CD14-positive monocyte (primary cell): ENCODE data around the gene RPTOR. TPM values are rescaled to one million over a fixed set of nuclear protein-coding genes. Genes with fewer than 3 reads are reported as not detected.

Experiments
- DNase-seq, 3 donors: peaks; one replicate each; pipeline ENCODE4 v3.0.0-alpha.2; 2011 to 2022
- H2AFZ ChIP-seq: 2 replicates; pipeline ENCODE4 v1.6.0; 2012; ENCODE audit warnings: mild to moderate bottlenecking, low read depth, low read length, inconsistent platforms; ENCODE audit not compliant: insufficient read depth, poor library complexity, severe bottlenecking
- H3K27ac ChIP-seq, 2 donors: 1 replicate in 1 of 2; 2 replicates in 1 of 2; pipeline ENCODE4 v1.5.1; 2012 to 2013; ENCODE audit warnings: low read length in 2 of 2, control low read depth in 1 of 2, inconsistent platforms in 1 of 2, low read depth in 1 of 2, mild to moderate bottlenecking in 1 of 2
- H3K27me3 ChIP-seq, 2 donors: one replicate each; pipeline versions ENCODE4 v1.6.0 to v1.6.1; 2011 to 2013; ENCODE audit warnings: low read length in 2 of 2; ENCODE audit not compliant: control insufficient read depth in 2 of 2, insufficient read depth in 2 of 2
- H3K36me3 ChIP-seq, 2 donors: replicated peaks in 1 of 2; 1 replicate in 1 of 2; 2 replicates in 1 of 2; pipeline versions ENCODE4 v1.5.1 to v1.6.1; 2012 to 2013; ENCODE audit warnings: low read length in 2 of 2, control low read depth in 1 of 2, inconsistent platforms in 1 of 2, mild to moderate bottlenecking in 1 of 2; ENCODE audit not compliant: insufficient read depth in 2 of 2, control insufficient read depth in 1 of 2
- H3K4me1 ChIP-seq, 2 donors: 1 replicate in 1 of 2; 2 replicates in 1 of 2; pipeline versions ENCODE4 v1.5.1 to v1.6.1; 2012 to 2013; ENCODE audit warnings: low read length in 2 of 2, control low read depth in 1 of 2, inconsistent platforms in 1 of 2, mild to moderate bottlenecking in 1 of 2, moderate library complexity in 1 of 2; ENCODE audit not compliant: insufficient read depth in 2 of 2, control insufficient read depth in 1 of 2
- H3K4me2 ChIP-seq: replicated peaks from 2 replicates; pipeline ENCODE3; 2012; ENCODE audit warnings: low read length, moderate library complexity, mild to moderate bottlenecking; ENCODE audit not compliant: poor library complexity, severe bottlenecking; ENCODE audit errors: extremely low read depth
- H3K4me3 ChIP-seq, 3 experiments: fragments of 200-600 bp in 1 of 3; sonication (generic) in 1 of 3; replicated peaks in 1 of 3; 1 replicate in 2 of 3; 2 replicates in 1 of 3; pipeline ENCODE4 v1.5.1; 2011 to 2013; ENCODE audit warnings: low read length in 3 of 3, mild to moderate bottlenecking in 3 of 3, control low read depth in 2 of 3, low read depth in 2 of 3, inconsistent platforms in 1 of 3, moderate library complexity in 1 of 3
- H3K79me2 ChIP-seq: 2 replicates; pipeline ENCODE4 v1.6.0; 2012; ENCODE audit warnings: mild to moderate bottlenecking, control low read depth, inconsistent platforms, low read length, moderate library complexity; ENCODE audit not compliant: insufficient read depth
- H3K9ac ChIP-seq: 2 replicates; pipeline ENCODE4 v1.6.0; 2017; ENCODE audit warnings: low read length, mild to moderate bottlenecking; ENCODE audit not compliant: insufficient read depth, poor library complexity, severe bottlenecking
- H3K9me3 ChIP-seq, 2 donors: replicated peaks in 1 of 2; 1 replicate in 1 of 2; 2 replicates in 1 of 2; pipeline versions ENCODE4 v1.5.1 to v1.6.1; 2012 to 2013; ENCODE audit warnings: low read length in 2 of 2, control low read depth in 1 of 2; ENCODE audit not compliant: control insufficient read depth in 1 of 2, insufficient read depth in 1 of 2
- H4K20me1 ChIP-seq: 2 replicates; pipeline ENCODE4 v1.6.0; 2012; ENCODE audit warnings: mild to moderate bottlenecking, low read length, control low read depth, moderate library complexity; ENCODE audit not compliant: insufficient read depth
- H3K27ac Mint-ChIP-seq, 7 donors: one replicate each; pipeline ENCODE4 v1.8.0; 2020; ENCODE audit warnings: mild to moderate bottlenecking in 7 of 7, mixed read lengths in 7 of 7, moderate library complexity in 6 of 7, inconsistent platforms in 2 of 7
- H3K27me3 Mint-ChIP-seq, 3 donors: one replicate each; pipeline ENCODE4 v1.8.0; 2021 to 2022; ENCODE audit warnings: low read depth in 3 of 3, mild to moderate bottlenecking in 3 of 3, mixed read lengths in 3 of 3, moderate library complexity in 3 of 3, inconsistent platforms in 1 of 3
- H3K36me3 Mint-ChIP-seq, 2 donors: one replicate each; pipeline ENCODE4 v1.8.0; 2020; ENCODE audit warnings: mixed read lengths in 2 of 2, inconsistent platforms in 1 of 2, mild to moderate bottlenecking in 1 of 2
- H3K4me1 Mint-ChIP-seq: one replicate; pipeline ENCODE4 v1.8.0; 2020; ENCODE audit warnings: mild to moderate bottlenecking, mixed read lengths
- H3K4me3 Mint-ChIP-seq, 2 donors: one replicate each; pipeline ENCODE4 v1.8.0; 2020; ENCODE audit warnings: mild to moderate bottlenecking in 2 of 2, mixed read lengths in 2 of 2, moderate library complexity in 1 of 2
- H3K9me3 Mint-ChIP-seq, 7 donors: one replicate each; pipeline ENCODE4 v1.8.0; 2020 to 2022; ENCODE audit warnings: mixed read lengths in 7 of 7, mild to moderate bottlenecking in 6 of 7, moderate library complexity in 6 of 7, inconsistent platforms in 2 of 7
- CTCF ChIP-seq: fragments of 200-600 bp; IDR thresholded peaks from one replicate; pipeline ENCODE4 v1.8.0; 2022; ENCODE audit warnings: antibody characterized with exemption, mild to moderate bottlenecking
- WGBS: methylation state at CpG from one replicate; pipeline ENCODE4 v1.1.5; 2013; ENCODE audit warnings: missing lambda C conversion rate; ENCODE audit not compliant: insufficient coverage; 5-methylcytosine and 5-hydroxymethylcytosine counted together
- intact Hi-C, 2 donors: fragments of 100-400 bp; cut with micrococcal nuclease; formaldehyde crosslinking; loops; one replicate each; pipeline versions ENCODE4 v1.15.0 to v1.15.1; 2023
- polyA plus RNA-seq, 3 donors: library from polyadenylated mRNA; depleted of rRNA in 1 of 3; unstranded in 2 of 3; stranded (reverse) in 1 of 3; fragments of 300-500 nt in 2 of 3; fragments of >200 nt in 1 of 3; fragmentation: Illumina TruSeq in 2 of 3; gene quantifications; 1 replicate in 2 of 3; 2 replicates in 1 of 3; pipeline ENCODE4 v1.2.3, GENCODE V29; 2012 to 2021

RPTOR gene
- polyA plus RNA-seq, 3 donors = 1.1 to 8.7 (median 2.6) TPM

- intact Hi-C loops = no loop called here
- no peak overlapping the region for H3K4me3 Mint-ChIP-seq
These were observed 214.1 kb downstream of the RPTOR start for GRCh38 chr17:80758481-80759376.

GRCh38 chr17:80759377-80759673 lies 214.7 kb downstream of the RPTOR start:
- H3K27me3 Mint-ChIP-seq = peaks cover 0 to 7% (median 2%) of the 10 kb centered on the region in 3 donors
- Histone ChIP-seq H3K9ac (no peak overlapping the region), H3K4me1 (peaks cover 4 to 23% of the 10 kb centered on the region in 2 donors), H3K27me3 (no peaks in the 10 kb centered on the region), H3K27ac (no peak overlapping the region), H3K4me2 (no peak overlapping the region), H2AFZ (no peak overlapping the region), H3K4me3 (no peak overlapping the region), H3K36me3 (peaks cover 9 to 38% of the 10 kb centered on the region in 2 donors), H3K79me2 (no peaks in the 10 kb centered on the region), H3K9me3 (no peaks in the 10 kb centered on the region), H4K20me1 (no peaks in the 10 kb centered on the region)
- no peak for TF ChIP-seq CTCF
- no peak for DNase-seq
- intact Hi-C loops = no loop called here
- peaks cover 19% of the 10 kb centered on the region for H3K4me1 Mint-ChIP-seq
- no peak overlapping the region for H3K4me3 Mint-ChIP-seq
- H3K36me3 Mint-ChIP-seq = peaks cover 40 to 42% of the 10 kb centered on the region in 2 donors
- no peak overlapping the region for H3K27ac Mint-ChIP-seq
- WGBS = no CpG with 5 or more reads among the region's 2 CpGs
- H3K9me3 Mint-ChIP-seq = no peaks in the 10 kb centered on the region

More at GRCh38 chr17:80758481-80759376, 214.1 kb downstream of the RPTOR start:
- Histone ChIP-seq H3K9me3 (no peaks in the 10 kb centered on the region), H3K27ac (peak overlapping the region in 1 of 2 donors; percentile 9), H3K36me3 (peaks cover 14 to 44% of the 10 kb centered on the region in 2 donors), H3K9ac (no peak overlapping the region), H3K4me3 (no peak overlapping the region), H2AFZ (no peak overlapping the region), H4K20me1 (no peaks in the 10 kb centered on the region), H3K27me3 (no peaks in the 10 kb centered on the region), H3K4me2 (no peak overlapping the region), H3K4me1 (peaks cover 4 to 23% of the 10 kb centered on the region in 2 donors), H3K79me2 (no peaks in the 10 kb centered on the region)
- Mint-ChIP-seq H3K9me3 (no peaks in the 10 kb centered on the region), H3K27me3 (peaks cover 0 to 9% (median 2%) of the 10 kb centered on the region in 3 donors), H3K36me3 (peaks cover 46 to 48% of the 10 kb centered on the region in 2 donors), H3K27ac (peak overlapping the region in 3 of 7 donors; percentile 4 to 68 (median 27)), H3K4me1 (peaks cover 19% of the 10 kb centered on the region)
- DNase-seq = no peak
- no peak for TF ChIP-seq CTCF
- 93% methylated on average over 12 of the region's 18 CpGs for WGBS
